ENCODE measurements around the gene SEMA4G. TPM values are rescaled to one million over a fixed set of nuclear protein-coding genes. Genes with fewer than 3 reads are reported as not detected.

SEMA4G gene
- total and polyA plus RNA-seq, 2 of the 13 experiments (the other 11 are each of a cell fraction or from before 2014, with no cell fraction given): 46.2 to 207 TPM

- TF ChIP-seq DMTF1 (CRISPR knock-in tag; IDR thresholded peaks at IDR 0.05): no peak
- 0 out of 2 replicates have a peak, but pooled peaks have one; percentile 17 for TF ChIP-seq FOXC1 (CRISPR knock-in tag; IDR thresholded peaks at IDR 0.05; ENCODE audit: borderline replicate concordance)
- TF ChIP-seq CBX2 (IDR thresholded peaks at IDR 0.05; ENCODE audit: low read depth, low read length): no peak
- TF ChIP-seq CBX2 (CRISPR knock-in tag; IDR thresholded peaks at IDR 0.05; ENCODE audit: low read depth): no peak
- TF ChIP-seq ZFP62 (CRISPR knock-in tag; IDR thresholded peaks at IDR 0.05): no peak
- TF ChIP-seq ZNF878 (CRISPR knock-in tag; IDR thresholded peaks at IDR 0.05): peak; percentile 96
- TF ChIP-seq CENPX (CRISPR knock-in tag; IDR thresholded peaks at IDR 0.05): no peak
- TF ChIP-seq ZNF414 (CRISPR knock-in tag; IDR thresholded peaks at IDR 0.05): no peak
- no peak for TF ChIP-seq USF2 (IDR thresholded peaks at IDR 0.05; ENCODE audit: low read depth, low read length)
- peak; percentile 19; the same call in 1 of the 2 replicates for TF ChIP-seq USF2 (CRISPR knock-in tag; IDR thresholded peaks at IDR 0.05; ENCODE audit: borderline replicate concordance)
- no peak for TF ChIP-seq SOX6 (IDR thresholded peaks at IDR 0.05)
- TF ChIP-seq SOX6 (CRISPR knock-in tag; IDR thresholded peaks at IDR 0.05): peak; percentile 92
- TF ChIP-seq ATF5 (CRISPR knock-in tag; IDR thresholded peaks at IDR 0.05; ENCODE audit: low read depth): no peak
- peak; percentile 70 for TF ChIP-seq ZNF264 (CRISPR knock-in tag; IDR thresholded peaks at IDR 0.05)
- TF ChIP-seq RFXAP (CRISPR knock-in tag; IDR thresholded peaks at IDR 0.05; ENCODE audit: borderline replicate concordance): no peak; the same call in 1 of the 2 replicates
- TF ChIP-seq PBX2 (CRISPR knock-in tag; IDR thresholded peaks at IDR 0.05): no peak
- peak in 1 of 2 experiments; percentile 98; a peak in 2 of 4 replicates for TF ChIP-seq KLF16 (CRISPR knock-in tag; IDR thresholded peaks at IDR 0.05)
- peak; percentile 80 for TF ChIP-seq THAP11 (CRISPR knock-in tag; IDR thresholded peaks at IDR 0.05)
- TF ChIP-seq ZFP1 (CRISPR knock-in tag; IDR thresholded peaks at IDR 0.05): no peak
- TF ChIP-seq RARA (CRISPR knock-in tag; IDR thresholded peaks at IDR 0.05): peak; percentile 99
- peak; percentile 48; the same call in 1 of the 2 replicates for TF ChIP-seq KDM1A (CRISPR knock-in tag; IDR thresholded peaks at IDR 0.05)
Measured at GRCh38 chr10:100970914-100971811, 1.9 kb downstream of the SEMA4G start (continued).
